Spleen (tissue), 7 donors: Measurements from ENCODE around the gene KIZ.

Experiments used
- POLR2A ChIP-seq, 3 donors: fragments of 450-650 bp; IDR thresholded peaks; one replicate each; pipeline ENCODE4 v1.5.1; 2017; ENCODE audit warnings: antibody characterized with exemption in 3 of 3, mild to moderate bottlenecking in 1 of 3
- TF ChIP-seq, protein P1 (sequence below), 11 experiments: fragments of 200-600 bp in 7 of 11; fragments of 450-650 bp in 4 of 11; sonication (generic) in 4 of 11; IDR thresholded peaks in 8 of 11; conservative IDR thresholded peaks in 3 of 11; 1 replicate in 7 of 11; 2 replicates in 4 of 11; pipeline versions ENCODE4 v1.4.0 to v1.8.0; 2016 to 2021; ENCODE audit warnings: antibody characterized with exemption in 11 of 11, inconsistent platforms in 4 of 11, mild to moderate bottlenecking in 1 of 11
- donor health status: DM: no; HTN: no; CAD: no; lungs with moderate emphysema.
- donor health status: DM: no; HTN: no; CAD: no.
- donor health status: DM: no; HTN: no; CAD: no.

GRCh38 chr20:21129861-21130260 lies 4.0 kb downstream of the KIZ start:
- TF ChIP-seq, protein P1, sequence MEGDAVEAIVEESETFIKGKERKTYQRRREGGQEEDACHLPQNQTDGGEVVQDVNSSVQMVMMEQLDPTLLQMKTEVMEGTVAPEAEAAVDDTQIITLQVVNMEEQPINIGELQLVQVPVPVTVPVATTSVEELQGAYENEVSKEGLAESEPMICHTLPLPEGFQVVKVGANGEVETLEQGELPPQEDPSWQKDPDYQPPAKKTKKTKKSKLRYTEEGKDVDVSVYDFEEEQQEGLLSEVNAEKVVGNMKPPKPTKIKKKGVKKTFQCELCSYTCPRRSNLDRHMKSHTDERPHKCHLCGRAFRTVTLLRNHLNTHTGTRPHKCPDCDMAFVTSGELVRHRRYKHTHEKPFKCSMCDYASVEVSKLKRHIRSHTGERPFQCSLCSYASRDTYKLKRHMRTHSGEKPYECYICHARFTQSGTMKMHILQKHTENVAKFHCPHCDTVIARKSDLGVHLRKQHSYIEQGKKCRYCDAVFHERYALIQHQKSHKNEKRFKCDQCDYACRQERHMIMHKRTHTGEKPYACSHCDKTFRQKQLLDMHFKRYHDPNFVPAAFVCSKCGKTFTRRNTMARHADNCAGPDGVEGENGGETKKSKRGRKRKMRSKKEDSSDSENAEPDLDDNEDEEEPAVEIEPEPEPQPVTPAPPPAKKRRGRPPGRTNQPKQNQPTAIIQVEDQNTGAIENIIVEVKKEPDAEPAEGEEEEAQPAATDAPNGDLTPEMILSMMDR (IDR thresholded peaks at IDR 0.05 in 8 of 11, conservative IDR thresholded peaks at IDR 0.05 in 3 of 11), result no peak
- no peak for TF ChIP-seq POLR2A (IDR thresholded peaks at IDR 0.05)
